ENCODE measurements around the gene NUMA1.

- TF ChIP-seq CTCF (IDR thresholded peaks at IDR 0.05; ENCODE audit: insufficient read depth, low read length), result no peak
- TF ChIP-seq REST (IDR thresholded peaks at IDR 0.05; ENCODE audit: insufficient replicate concordance, low read depth), result no peak
These were observed 21.8 kb upstream of the NUMA1 start for GRCh38 chr11:72102162-72102561.

Measured in HL-60 (cell line).